Ovary (tissue), 3 donors: ENCODE measurements around the gene PLEKHA8.

Source experiments
- CTCF ChIP-seq, 3 donors: fragments of 450-650 bp in 2 of 3; fragments of 200-600 bp in 1 of 3; IDR thresholded peaks; one replicate each; pipeline versions ENCODE4 v1.5.1 to v1.8.0; 2016 to 2022; ENCODE audit warnings: antibody characterized with exemption in 3 of 3, mild to moderate bottlenecking in 1 of 3
- POLR2A ChIP-seq: fragments of 450-650 bp; IDR thresholded peaks from one replicate; pipeline ENCODE4 v1.6.1; 2017; ENCODE audit warnings: antibody characterized with exemption, mild to moderate bottlenecking, moderate library complexity
- donor health status: DM: no; HTN: no; CAD: no.

- no peak for TF ChIP-seq CTCF (IDR thresholded peaks at IDR 0.05)
- TF ChIP-seq POLR2A: no peak
Measured at GRCh38 chr7:30053068-30053467, 24.9 kb downstream of the PLEKHA8 start.
